Ascending aorta (tissue), 2 donors: ENCODE measurements around the gene LRCOL1. TPM values are rescaled to one million over a fixed set of nuclear protein-coding genes. Genes with fewer than 3 reads are reported as not detected.
"Not testable (repeated sequence)": the region's sequence is repeated elsewhere in the genome, so short reads cannot be mapped to it uniquely, and the experiment has no call there.

Source experiments
- DNase-seq, 2 donors: peaks; one replicate each; pipeline ENCODE4 v3.0.0-alpha.2; 2019; ENCODE audit warnings: low spot score in 2 of 2
- H3K27ac ChIP-seq, 2 donors: fragments of 200-600 bp; sonication (generic); one replicate each; pipeline ENCODE4 v1.5.1; 2016 to 2017; ENCODE audit warnings: mild to moderate bottlenecking in 1 of 2
- H3K27me3 ChIP-seq: fragments of 200-600 bp; sonication (generic); one replicate; pipeline ENCODE4 v1.5.1; 2017
- H3K36me3 ChIP-seq, 2 donors: fragments of 200-600 bp; sonication (generic); one replicate each; pipeline ENCODE4 v1.5.1; 2016
- H3K4me1 ChIP-seq, 2 donors: fragments of 200-600 bp; sonication (generic); one replicate each; pipeline ENCODE4 v1.5.1; 2016 to 2017; ENCODE audit warnings: mild to moderate bottlenecking in 1 of 2
- H3K4me3 ChIP-seq, 2 donors: fragments of 200-600 bp; sonication (generic); one replicate each; pipeline ENCODE4 v1.5.1; 2016 to 2017; ENCODE audit warnings: mild to moderate bottlenecking in 1 of 2
- H3K9me3 ChIP-seq, 2 donors: fragments of 200-600 bp; sonication (generic); one replicate each; pipeline ENCODE4 v1.5.1; 2016
- intact Hi-C: fragments of 100-400 bp; cut with DNase I; formaldehyde crosslinking; loops from one replicate; pipeline ENCODE4 v1.15.1; 2023
- total RNA-seq: library from RNA; depleted of rRNA; stranded (reverse); fragments of >200 nt; gene quantifications from one replicate; pipeline ENCODE4 v1.1.0, GENCODE V29; 2016
- TF ChIP-seq, protein P1 (sequence below), 3 experiments: fragments of 200-600 bp in 2 of 3; fragments of 450-650 bp in 1 of 3; sonication (generic) in 2 of 3; IDR thresholded peaks; one replicate each; pipeline ENCODE4 v1.5.1; 2016 to 2019; ENCODE audit warnings: antibody characterized with exemption in 3 of 3, mild to moderate bottlenecking in 1 of 3, moderate library complexity in 1 of 3

LRCOL1 gene
- total RNA-seq, 1 donor from 2014 or later: not detected

DNA sequence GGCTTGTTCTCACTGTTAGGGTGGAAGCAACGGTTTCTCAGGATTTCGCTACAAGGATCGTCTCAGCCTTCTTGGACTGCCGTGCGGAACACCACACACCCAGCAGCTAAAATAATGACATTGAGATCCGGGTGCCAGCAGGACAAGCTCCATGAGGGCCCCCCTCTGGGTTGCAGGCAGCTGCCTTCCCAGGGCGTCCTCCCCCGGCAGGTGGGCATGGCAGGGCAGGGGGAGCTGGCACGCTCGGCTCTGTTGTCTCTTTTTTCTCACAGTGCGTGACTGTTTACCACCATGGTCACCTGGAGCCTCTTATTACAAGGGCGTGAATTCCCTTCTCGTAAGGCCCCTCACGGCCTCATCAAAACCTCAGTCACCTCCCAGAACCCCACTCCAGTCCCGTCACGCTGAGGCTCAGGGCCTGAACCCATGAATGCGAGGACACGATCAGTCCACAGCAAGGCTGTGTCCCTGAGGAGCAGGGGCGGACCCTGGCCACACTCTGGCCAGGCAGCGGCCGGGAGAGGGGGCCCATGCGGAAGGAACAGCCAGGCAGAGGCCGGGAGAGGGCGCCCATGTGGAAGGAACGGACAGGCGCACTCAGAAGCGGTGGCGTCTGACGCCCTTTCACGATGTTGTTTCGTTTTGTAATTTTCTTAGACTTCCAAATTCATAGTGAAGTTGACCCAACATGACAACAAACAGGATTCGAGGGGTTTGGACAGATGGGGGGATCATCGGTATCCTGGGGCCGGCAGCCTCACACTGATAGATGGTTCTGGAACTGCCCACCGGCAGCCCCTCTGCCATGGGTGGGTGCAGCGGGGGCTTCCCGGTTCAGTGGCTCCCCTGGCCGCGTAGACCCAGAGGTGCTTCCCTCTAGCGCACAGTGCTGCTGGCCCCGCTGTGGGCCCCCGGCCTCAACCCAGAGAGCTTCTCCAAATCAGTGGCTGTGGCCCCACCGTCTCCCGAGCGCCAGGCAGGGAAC is 10.0 kb downstream of the LRCOL1 start:
- Histone ChIP-seq H3K27me3 (no peaks in the 10 kb centered on the region), H3K4me1 (peaks cover 0 to 10% of the 10 kb centered on the region in 2 donors), H3K4me3 (peak overlapping the region; percentile 47 to 62), H3K9me3 (no peaks in the 10 kb centered on the region), H3K27ac (no peak overlapping the region), H3K36me3 (no peaks in the 10 kb centered on the region)
- TF ChIP-seq, protein P1, sequence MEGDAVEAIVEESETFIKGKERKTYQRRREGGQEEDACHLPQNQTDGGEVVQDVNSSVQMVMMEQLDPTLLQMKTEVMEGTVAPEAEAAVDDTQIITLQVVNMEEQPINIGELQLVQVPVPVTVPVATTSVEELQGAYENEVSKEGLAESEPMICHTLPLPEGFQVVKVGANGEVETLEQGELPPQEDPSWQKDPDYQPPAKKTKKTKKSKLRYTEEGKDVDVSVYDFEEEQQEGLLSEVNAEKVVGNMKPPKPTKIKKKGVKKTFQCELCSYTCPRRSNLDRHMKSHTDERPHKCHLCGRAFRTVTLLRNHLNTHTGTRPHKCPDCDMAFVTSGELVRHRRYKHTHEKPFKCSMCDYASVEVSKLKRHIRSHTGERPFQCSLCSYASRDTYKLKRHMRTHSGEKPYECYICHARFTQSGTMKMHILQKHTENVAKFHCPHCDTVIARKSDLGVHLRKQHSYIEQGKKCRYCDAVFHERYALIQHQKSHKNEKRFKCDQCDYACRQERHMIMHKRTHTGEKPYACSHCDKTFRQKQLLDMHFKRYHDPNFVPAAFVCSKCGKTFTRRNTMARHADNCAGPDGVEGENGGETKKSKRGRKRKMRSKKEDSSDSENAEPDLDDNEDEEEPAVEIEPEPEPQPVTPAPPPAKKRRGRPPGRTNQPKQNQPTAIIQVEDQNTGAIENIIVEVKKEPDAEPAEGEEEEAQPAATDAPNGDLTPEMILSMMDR (IDR thresholded peaks at IDR 0.05): peak; percentile 57 to 79 (median 59)
- DNase-seq: no peak
- intact Hi-C loops: no loop called here

DNA sequence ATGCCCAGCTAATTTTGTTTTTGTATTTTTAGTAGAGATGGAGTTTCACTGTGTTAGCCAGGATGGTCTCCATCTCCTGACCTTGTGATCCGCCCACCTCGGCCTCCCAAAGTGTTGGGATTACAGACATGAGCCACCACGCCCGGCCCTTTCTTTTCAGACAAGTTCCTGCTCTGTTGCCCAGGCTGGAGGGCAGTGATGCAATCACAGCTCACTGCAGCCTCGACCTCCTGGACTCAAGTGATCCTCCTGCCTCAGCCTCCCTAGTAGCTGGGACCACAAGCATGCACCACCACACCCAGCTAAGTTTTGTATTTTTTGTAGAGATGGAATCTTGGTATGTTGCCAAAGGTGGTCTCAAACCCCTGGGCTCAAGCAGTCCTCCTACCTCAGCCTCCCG is 10.9 kb downstream of the LRCOL1 start:
- intact Hi-C loops, H3K4me3 ChIP-seq, H3K36me3 ChIP-seq, H3K9me3 ChIP-seq, H3K27ac ChIP-seq, DNase-seq, H3K27me3 ChIP-seq: not testable (repeated sequence)
- H3K4me1 ChIP-seq: peaks cover 0 to 10% of the 10 kb centered on the region in 2 donors

DNA sequence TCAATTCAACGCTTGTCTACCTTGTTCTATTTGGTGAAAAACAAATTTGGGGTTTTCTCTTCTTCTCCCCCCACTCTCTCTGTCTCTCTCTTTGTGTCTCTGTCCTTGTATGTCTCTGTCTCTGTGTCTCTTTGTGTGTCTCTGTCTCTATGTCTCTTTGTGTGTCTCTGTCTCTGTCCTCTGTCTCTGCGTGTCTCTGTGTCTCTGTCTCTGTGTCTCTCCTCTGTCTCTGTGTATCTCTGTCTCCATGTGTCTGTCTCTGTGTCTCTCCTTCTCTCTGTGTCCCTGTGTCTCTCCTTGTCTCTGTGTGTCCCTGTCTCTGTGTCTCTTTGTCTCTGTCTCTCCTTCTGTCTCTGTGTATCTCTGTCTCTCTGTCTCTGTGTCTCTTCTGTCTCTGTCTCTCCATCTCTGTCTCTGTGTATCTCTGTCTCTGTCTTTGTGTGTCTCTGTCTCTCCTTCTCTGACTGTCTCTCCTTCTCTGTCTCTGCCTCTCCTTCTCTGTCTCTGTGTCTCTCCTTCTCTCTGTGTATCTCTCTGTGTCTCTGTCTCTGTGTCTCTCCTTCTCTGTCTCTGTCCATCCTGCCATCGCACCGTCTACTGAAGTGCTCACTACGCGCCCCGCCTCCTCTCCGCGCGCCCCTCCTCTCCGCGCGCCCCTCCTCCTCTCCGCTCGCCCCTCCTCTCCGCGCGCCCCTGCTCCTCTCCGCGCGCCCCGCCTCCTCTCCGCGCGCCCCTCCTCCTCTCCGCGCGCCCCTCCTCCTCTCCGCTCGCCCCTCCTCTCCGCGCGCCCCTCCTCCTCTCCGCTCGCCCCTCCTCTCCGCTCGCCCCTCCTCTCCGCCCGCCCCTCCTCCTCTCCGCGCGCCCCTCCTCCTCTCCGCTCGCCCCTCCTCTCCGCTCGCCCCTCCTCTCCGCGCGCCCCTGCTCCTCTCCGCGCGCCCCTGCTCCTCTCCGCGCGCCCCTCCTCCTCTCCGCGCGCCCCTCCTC is 12.8 kb downstream of the LRCOL1 start:
- Histone ChIP-seq H3K4me3 (peak overlapping the region in 1 of 2 donors; percentile 66), H3K27me3 (no peaks in the 10 kb centered on the region), H3K27ac (peak overlapping the region in 1 of 2 donors; percentile 71), H3K4me1 (peaks cover 0 to 7% of the 10 kb centered on the region in 2 donors), H3K9me3 (no peaks in the 10 kb centered on the region), H3K36me3 (no peaks in the 10 kb centered on the region)
- intact Hi-C loops: no loop called here
- DNase-seq: no peak
- TF ChIP-seq, protein P1 (IDR thresholded peaks at IDR 0.05): no peak

DNA sequence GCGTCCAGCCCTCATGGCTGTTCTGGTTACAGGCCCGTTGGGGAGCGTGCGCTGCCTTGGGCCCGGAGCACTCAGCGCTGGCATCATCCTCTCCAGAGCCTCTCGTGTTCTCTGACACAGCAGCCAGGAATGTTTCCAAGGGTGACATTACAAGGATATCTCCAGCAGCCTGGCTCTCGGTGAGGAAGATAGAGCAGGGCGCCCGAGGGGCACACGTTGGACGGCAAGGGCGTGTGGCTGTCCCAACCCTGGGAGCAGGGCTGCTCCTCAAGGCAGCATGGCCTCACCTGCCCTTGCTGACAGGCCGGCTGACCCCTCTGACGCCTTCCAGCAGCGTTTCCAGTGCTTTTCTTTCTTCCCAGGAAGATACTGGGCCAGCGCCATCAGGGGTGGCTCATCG is 14.4 kb downstream of the LRCOL1 start:
- H3K36me3 ChIP-seq: no peaks in the 10 kb centered on the region
- no peak for DNase-seq
- intact Hi-C loops: no loop called here
- H3K4me3 ChIP-seq: no peak overlapping the region
- peaks cover 0 to 7% of the 10 kb centered on the region in 2 donors for H3K4me1 ChIP-seq
- H3K27me3 ChIP-seq: no peaks in the 10 kb centered on the region
- TF ChIP-seq, protein P1 (IDR thresholded peaks at IDR 0.05): no peak
- H3K9me3 ChIP-seq: no peaks in the 10 kb centered on the region
- no peak overlapping the region for H3K27ac ChIP-seq

DNA sequence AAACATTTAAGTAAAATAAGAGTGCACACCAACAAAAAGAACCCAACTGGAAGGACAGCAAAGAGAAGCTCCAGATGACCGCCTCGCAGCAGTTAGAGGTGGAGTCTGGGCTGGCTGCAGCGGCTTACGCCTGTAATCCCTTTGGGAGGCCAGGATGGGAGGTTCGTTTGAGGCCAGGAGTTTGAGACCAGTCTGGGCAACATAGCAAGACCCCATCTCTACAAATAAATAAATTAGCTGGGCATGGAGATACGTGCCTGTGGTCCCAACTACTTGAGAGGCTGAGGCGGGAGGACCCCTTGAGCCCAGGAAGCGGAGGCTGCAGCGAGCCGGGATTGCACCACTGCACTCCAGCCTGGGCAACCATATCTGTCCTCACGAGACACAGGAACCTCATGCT is 15.2 kb downstream of the LRCOL1 start:
- no peaks in the 10 kb centered on the region for H3K36me3 ChIP-seq
- H3K4me3 ChIP-seq: no peak overlapping the region
- no peaks in the 10 kb centered on the region for H3K9me3 ChIP-seq
- no peaks in the 10 kb centered on the region for H3K27me3 ChIP-seq
- no peak overlapping the region for H3K27ac ChIP-seq
- no peak for DNase-seq
- intact Hi-C loops: no loop called here
- TF ChIP-seq, protein P1 (IDR thresholded peaks at IDR 0.05): no peak
- peaks cover 0 to 3% of the 10 kb centered on the region in 2 donors for H3K4me1 ChIP-seq
